Measurements from ENCODE around the gene CNKSR3. TPM values are rescaled to one million over a fixed set of nuclear protein-coding genes. Genes with fewer than 3 reads are reported as not detected.

Gene CNKSR3
- total and polyA plus RNA-seq, 5 donors from 2014 or later, result 0.25 TPM; not detected in 4

- DNase-seq, result no peak
- Histone ChIP-seq H3K27me3 (ENCODE audit: control insufficient read depth, insufficient read depth, low read length) (no peaks in the 10 kb centered on the region), H3K9me3 (ENCODE audit: control insufficient read depth in 2 of 2, low read length in 2 of 2) (no peaks in the 10 kb centered on the region), H3K4me1 (ENCODE audit: control insufficient read depth, insufficient read depth, low read length, poor library complexity, severe bottlenecking) (no peaks in the 10 kb centered on the region), H3K36me3 (ENCODE audit: control insufficient read depth, insufficient read depth, low read length) (no peaks in the 10 kb centered on the region), H3K4me3 (ENCODE audit: low read depth, low read length) (no peak overlapping the region), H3K27ac (ENCODE audit: insufficient read depth, low read length, poor library complexity, severe bottlenecking) (no peak overlapping the region)
- H3K36me3 Mint-ChIP-seq, result no peaks in the 10 kb centered on the region
- H3K27me3 Mint-ChIP-seq, result peaks cover 8% of the 10 kb centered on the region
- H3K27ac Mint-ChIP-seq, result no peak overlapping the region
- no peaks in the 10 kb centered on the region for H3K9me3 Mint-ChIP-seq
- ATAC-seq (ENCODE audit: low read depth in 2 of 2), result no peak
- H3K4me3 Mint-ChIP-seq, result no peak overlapping the region
- peaks cover 0 to 6% (median 0%) of the 10 kb centered on the region in 4 donors for H3K4me1 Mint-ChIP-seq
Observed at GRCh38 chr6:154440422-154441043, 70.0 kb downstream of the CNKSR3 start.

DNA sequence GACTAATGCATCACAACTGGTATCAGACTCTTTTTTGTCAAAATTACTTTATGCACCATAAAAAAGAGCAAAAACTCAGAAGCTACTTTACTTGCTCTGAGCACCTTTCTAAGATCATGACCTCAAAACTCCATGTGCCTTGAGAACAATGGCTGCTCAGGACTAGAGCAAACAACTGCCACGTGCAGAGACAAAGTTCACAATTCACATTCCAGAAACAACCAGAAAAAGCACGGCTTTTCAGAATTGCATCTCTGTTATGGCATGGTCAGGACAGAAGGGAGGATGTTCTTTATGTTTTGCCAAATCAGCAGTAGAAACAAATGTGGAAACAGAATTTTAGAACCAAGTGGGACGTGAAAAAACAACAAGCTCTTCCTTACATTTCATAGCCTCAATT lies 70.5 kb downstream of the CNKSR3 start:
- no peak overlapping the region for H3K4me3 ChIP-seq (ENCODE audit: low read depth, low read length)
- no peaks in the 10 kb centered on the region for H3K36me3 Mint-ChIP-seq
- no peaks in the 10 kb centered on the region for H3K27me3 ChIP-seq (ENCODE audit: control insufficient read depth, insufficient read depth, low read length)
- no peak overlapping the region for H3K4me3 Mint-ChIP-seq
- ATAC-seq (ENCODE audit: low read depth in 2 of 2), result no peak
- peaks cover 8% of the 10 kb centered on the region for H3K27me3 Mint-ChIP-seq
- no peaks in the 10 kb centered on the region for H3K36me3 ChIP-seq (ENCODE audit: control insufficient read depth, insufficient read depth, low read length)
- no peaks in the 10 kb centered on the region for H3K9me3 ChIP-seq (ENCODE audit: control insufficient read depth in 2 of 2, low read length in 2 of 2)
- no peak overlapping the region for H3K27ac Mint-ChIP-seq
- H3K9me3 Mint-ChIP-seq, result no peaks in the 10 kb centered on the region
- DNase-seq, result no peak
- no peak overlapping the region for H3K27ac ChIP-seq (ENCODE audit: insufficient read depth, low read length, poor library complexity, severe bottlenecking)
- H3K4me1 ChIP-seq (ENCODE audit: control insufficient read depth, insufficient read depth, low read length, poor library complexity, severe bottlenecking), result no peaks in the 10 kb centered on the region
- peaks cover 0 to 6% (median 0%) of the 10 kb centered on the region in 4 donors for H3K4me1 Mint-ChIP-seq

- Histone ChIP-seq H3K4me3 (ENCODE audit: low read depth, low read length) (no peak overlapping the region), H3K36me3 (ENCODE audit: control insufficient read depth, insufficient read depth, low read length) (no peaks in the 10 kb centered on the region), H3K27ac (ENCODE audit: insufficient read depth, low read length, poor library complexity, severe bottlenecking) (no peak overlapping the region), H3K9me3 (ENCODE audit: control insufficient read depth in 2 of 2, low read length in 2 of 2) (no peaks in the 10 kb centered on the region), H3K4me1 (ENCODE audit: control insufficient read depth, insufficient read depth, low read length, poor library complexity, severe bottlenecking) (no peaks in the 10 kb centered on the region), H3K27me3 (ENCODE audit: control insufficient read depth, insufficient read depth, low read length) (no peaks in the 10 kb centered on the region)
- ATAC-seq (ENCODE audit: low read depth in 2 of 2) (no peak), DNase-seq (no peak)
- H3K4me1 Mint-ChIP-seq, result peaks cover 0 to 6% (median 0%) of the 10 kb centered on the region in 4 donors
- no peak overlapping the region for H3K4me3 Mint-ChIP-seq
- no peaks in the 10 kb centered on the region for H3K9me3 Mint-ChIP-seq
- no peaks in the 10 kb centered on the region for H3K36me3 Mint-ChIP-seq
- no peak overlapping the region for H3K27ac Mint-ChIP-seq
- H3K27me3 Mint-ChIP-seq, result peaks cover 7% of the 10 kb centered on the region
Observed at GRCh38 chr6:154438882-154439415, 71.5 kb downstream of the CNKSR3 start.

DNA sequence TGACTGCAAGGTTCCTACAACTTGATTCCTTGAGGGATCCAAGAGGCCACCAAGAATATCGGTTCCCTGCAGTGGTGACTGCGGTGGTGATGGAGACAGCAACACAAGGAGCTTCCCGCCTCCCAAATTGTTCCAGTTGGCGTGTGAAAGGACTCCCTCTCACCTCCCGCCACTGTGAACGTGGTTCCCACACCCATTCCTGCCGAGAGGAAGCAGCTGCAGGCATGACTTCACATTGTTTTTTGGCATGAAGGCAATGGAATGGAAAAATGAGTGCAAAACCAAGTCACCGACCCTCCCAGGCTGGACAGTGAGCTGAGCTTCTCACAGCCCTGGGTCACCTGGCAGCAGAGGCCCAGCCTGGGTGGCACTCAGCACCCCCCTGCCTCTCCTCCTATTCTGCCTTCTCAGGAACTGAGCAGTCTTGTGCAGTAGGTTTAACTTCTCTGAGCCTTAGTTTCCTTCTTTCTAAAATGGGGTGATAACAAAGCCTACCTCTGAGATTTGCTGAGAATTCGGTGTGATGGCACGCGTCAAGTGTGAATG lies 75.0 kb downstream of the CNKSR3 start:
- Mint-ChIP-seq H3K27ac (no peak overlapping the region), H3K4me3 (no peak overlapping the region), H3K36me3 (no peaks in the 10 kb centered on the region), H3K27me3 (peaks cover 1% of the 10 kb centered on the region), H3K9me3 (no peaks in the 10 kb centered on the region), H3K4me1 (no peaks in the 10 kb centered on the region)
- ATAC-seq (ENCODE audit: low read depth in 2 of 2) (no peak), DNase-seq (no peak)
- Histone ChIP-seq H3K4me1 (ENCODE audit: control insufficient read depth, insufficient read depth, low read length, poor library complexity, severe bottlenecking) (no peaks in the 10 kb centered on the region), H3K9me3 (ENCODE audit: control insufficient read depth in 2 of 2, low read length in 2 of 2) (no peaks in the 10 kb centered on the region), H3K36me3 (ENCODE audit: control insufficient read depth, insufficient read depth, low read length) (no peaks in the 10 kb centered on the region), H3K27ac (ENCODE audit: insufficient read depth, low read length, poor library complexity, severe bottlenecking) (no peak overlapping the region), H3K4me3 (ENCODE audit: low read depth, low read length) (no peak overlapping the region), H3K27me3 (ENCODE audit: control insufficient read depth, insufficient read depth, low read length) (no peaks in the 10 kb centered on the region)

DNA sequence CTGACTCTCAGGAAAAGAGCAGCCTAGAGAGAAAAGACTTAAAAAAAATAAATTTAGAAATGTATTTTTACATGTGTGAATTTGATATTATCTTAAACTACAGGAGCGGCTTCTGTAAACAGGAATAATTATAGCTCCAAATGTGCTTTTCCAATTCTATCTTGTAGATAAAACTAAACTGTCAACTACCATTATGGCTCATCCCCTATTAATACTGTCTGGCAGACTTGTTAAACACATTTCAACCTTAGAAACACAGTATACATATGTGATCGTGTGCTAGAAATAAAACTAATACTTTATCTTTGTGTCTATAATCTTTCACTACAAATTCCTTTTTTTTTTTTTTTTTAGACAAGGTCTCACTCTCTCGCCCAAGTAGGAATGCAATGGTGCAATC lies 75.8 kb downstream of the CNKSR3 start:
- Histone ChIP-seq H3K4me1 (ENCODE audit: control insufficient read depth, insufficient read depth, low read length, poor library complexity, severe bottlenecking) (no peaks in the 10 kb centered on the region), H3K4me3 (ENCODE audit: low read depth, low read length) (no peak overlapping the region), H3K36me3 (ENCODE audit: control insufficient read depth, insufficient read depth, low read length) (no peaks in the 10 kb centered on the region), H3K9me3 (ENCODE audit: control insufficient read depth in 2 of 2, low read length in 2 of 2) (no peaks in the 10 kb centered on the region), H3K27me3 (ENCODE audit: control insufficient read depth, insufficient read depth, low read length) (no peaks in the 10 kb centered on the region), H3K27ac (ENCODE audit: insufficient read depth, low read length, poor library complexity, severe bottlenecking) (no peak overlapping the region)
- no peak overlapping the region for H3K27ac Mint-ChIP-seq
- H3K9me3 Mint-ChIP-seq, result no peaks in the 10 kb centered on the region
- no peaks in the 10 kb centered on the region for H3K4me1 Mint-ChIP-seq
- ATAC-seq (ENCODE audit: low read depth in 2 of 2) (no peak), DNase-seq (no peak)
- H3K27me3 Mint-ChIP-seq, result no peaks in the 10 kb centered on the region
- no peaks in the 10 kb centered on the region for H3K36me3 Mint-ChIP-seq
- no peak overlapping the region for H3K4me3 Mint-ChIP-seq

DNA sequence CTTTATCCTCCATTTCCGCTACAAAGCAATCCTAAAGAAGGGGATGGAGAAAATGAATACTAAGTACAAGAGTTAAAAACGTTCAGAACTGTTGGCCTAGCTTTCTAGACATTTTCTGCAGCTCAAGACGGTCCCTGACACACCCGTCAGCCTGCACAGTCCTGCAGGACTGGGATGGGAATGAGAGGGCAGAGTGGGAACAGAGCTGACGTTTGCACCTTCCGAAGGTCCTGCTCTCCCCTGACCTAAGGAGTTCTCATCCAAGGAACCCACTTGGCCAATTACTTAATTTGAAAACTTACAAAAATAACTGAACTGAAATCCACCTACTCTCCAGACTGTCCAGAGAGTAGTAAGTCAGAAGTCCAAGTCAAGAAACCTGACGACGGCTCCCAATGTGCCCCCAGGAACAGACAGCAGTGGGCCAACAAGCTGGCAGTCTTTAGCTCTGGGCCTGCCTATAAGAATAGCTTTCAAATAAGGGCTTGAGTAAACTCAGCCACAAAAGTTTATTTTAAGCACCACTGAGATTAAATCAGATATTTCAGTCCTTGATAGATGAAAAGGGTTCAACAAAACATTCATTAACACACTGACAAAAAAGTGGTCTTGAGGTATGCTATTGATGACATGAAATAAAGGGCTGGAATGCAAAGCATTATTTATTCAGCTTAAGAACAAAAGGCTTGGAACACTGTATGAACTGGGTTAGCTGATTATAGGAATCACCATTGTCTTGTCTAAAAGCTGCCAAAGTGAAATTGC lies 76.8 kb downstream of the CNKSR3 start:
- Histone ChIP-seq H3K36me3 (ENCODE audit: control insufficient read depth, insufficient read depth, low read length) (no peaks in the 10 kb centered on the region), H3K4me3 (ENCODE audit: low read depth, low read length) (no peak overlapping the region), H3K9me3 (ENCODE audit: control insufficient read depth in 2 of 2, low read length in 2 of 2) (no peaks in the 10 kb centered on the region), H3K27me3 (ENCODE audit: control insufficient read depth, insufficient read depth, low read length) (no peaks in the 10 kb centered on the region), H3K4me1 (ENCODE audit: control insufficient read depth, insufficient read depth, low read length, poor library complexity, severe bottlenecking) (no peaks in the 10 kb centered on the region), H3K27ac (ENCODE audit: insufficient read depth, low read length, poor library complexity, severe bottlenecking) (no peak overlapping the region)
- Mint-ChIP-seq H3K36me3 (no peaks in the 10 kb centered on the region), H3K4me1 (no peaks in the 10 kb centered on the region), H3K27ac (no peak overlapping the region), H3K27me3 (peaks cover 5% of the 10 kb centered on the region), H3K9me3 (no peaks in the 10 kb centered on the region), H3K4me3 (no peak overlapping the region)
- DNase-seq (no peak), ATAC-seq (ENCODE audit: low read depth in 2 of 2) (no peak)

- Mint-ChIP-seq H3K27me3 (peaks cover 5% of the 10 kb centered on the region), H3K27ac (no peak overlapping the region), H3K36me3 (no peaks in the 10 kb centered on the region), H3K4me1 (no peaks in the 10 kb centered on the region), H3K4me3 (no peak overlapping the region), H3K9me3 (no peaks in the 10 kb centered on the region)
- Histone ChIP-seq H3K4me1 (ENCODE audit: control insufficient read depth, insufficient read depth, low read length, poor library complexity, severe bottlenecking) (no peaks in the 10 kb centered on the region), H3K9me3 (ENCODE audit: control insufficient read depth in 2 of 2, low read length in 2 of 2) (no peaks in the 10 kb centered on the region), H3K27ac (ENCODE audit: insufficient read depth, low read length, poor library complexity, severe bottlenecking) (no peak overlapping the region), H3K4me3 (ENCODE audit: low read depth, low read length) (no peak overlapping the region), H3K36me3 (ENCODE audit: control insufficient read depth, insufficient read depth, low read length) (no peaks in the 10 kb centered on the region), H3K27me3 (ENCODE audit: control insufficient read depth, insufficient read depth, low read length) (no peaks in the 10 kb centered on the region)
- DNase-seq (no peak), ATAC-seq (ENCODE audit: low read depth in 2 of 2) (no peak)
Observed at GRCh38 chr6:154432533-154433476, 77.7 kb downstream of the CNKSR3 start.
